Retinal pigment epithelial cell (primary cell): ENCODE measurements around the gene BDKRB2.

ENCODE experiments used
- DNase-seq: peaks from one replicate; pipeline ENCODE4 v3.0.0-alpha.2; 2010; ENCODE audit warnings: low read depth
- H3K4me3 ChIP-seq: 2 replicates; pipeline ENCODE4 v1.5.1; 2011; ENCODE audit warnings: mild to moderate bottlenecking, low read length, control low read depth, moderate library complexity
- CTCF ChIP-seq: conservative IDR thresholded peaks from 2 replicates; pipeline ENCODE4 v1.5.1; 2011; ENCODE audit warnings: low read depth, low read length, control low read depth, inconsistent platforms

The BDKRB2 gene

GRCh38 chr14:96201965-96202364 lies 2.7 kb upstream of the BDKRB2 start:
- TF ChIP-seq CTCF, result no peak
- DNase-seq, result no peak
- H3K4me3 ChIP-seq, result no peak overlapping the region

DNA sequence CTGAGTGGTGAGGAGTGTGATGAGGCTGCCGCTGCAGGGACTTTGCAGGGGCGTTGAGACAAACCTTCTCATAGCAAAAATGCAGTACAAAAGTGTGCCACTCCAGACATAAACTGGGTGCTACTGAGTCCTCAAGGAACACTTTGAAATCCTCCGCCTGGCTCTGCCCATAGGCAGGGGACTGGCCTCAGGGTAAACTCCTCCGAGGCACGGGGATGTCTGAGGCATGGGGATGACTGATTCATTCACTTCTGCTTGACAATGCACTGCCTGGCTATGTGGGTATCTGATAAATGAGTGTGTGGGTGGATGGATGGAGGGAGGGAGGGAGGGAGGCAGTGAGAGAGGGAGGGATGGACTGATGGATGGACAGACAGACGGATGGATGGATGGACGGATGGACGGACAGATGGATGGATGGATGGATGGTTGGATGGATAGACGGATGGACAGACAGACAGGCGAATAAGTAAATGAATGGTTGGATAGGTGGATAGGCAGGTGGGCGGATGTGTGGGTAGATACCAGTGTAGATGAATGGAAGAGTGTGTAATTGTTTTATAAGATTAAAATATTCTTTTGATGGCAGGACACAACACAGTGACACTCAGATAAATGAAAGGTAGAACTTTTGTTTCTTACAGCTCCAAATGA lies 2.1 kb upstream of the BDKRB2 start:
- no peak for TF ChIP-seq CTCF
- H3K4me3 ChIP-seq, result no peak overlapping the region
- DNase-seq, result no peak

DNA sequence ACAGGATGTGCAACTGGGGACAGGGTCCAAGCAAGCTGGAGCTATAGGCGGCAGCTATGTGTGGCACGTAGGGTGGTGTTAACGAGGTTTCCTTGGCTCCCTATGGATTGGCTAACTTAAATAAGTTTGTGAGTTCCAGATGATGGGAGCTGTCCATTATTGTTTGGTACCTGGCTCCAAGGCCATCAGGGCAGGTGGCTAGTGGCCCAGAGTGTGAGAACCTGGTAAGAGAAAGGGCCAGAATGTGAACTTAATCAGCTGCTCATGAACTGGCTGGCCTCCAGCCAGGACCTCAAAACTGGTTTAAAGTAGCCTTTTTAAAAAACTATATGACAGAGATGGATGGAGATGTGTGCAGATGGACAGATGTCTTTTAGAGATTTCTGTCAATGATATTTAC lies 1.5 kb upstream of the BDKRB2 start:
- no peak overlapping the region for H3K4me3 ChIP-seq
- no peak for DNase-seq
- no peak for TF ChIP-seq CTCF

- no peak for TF ChIP-seq CTCF
- DNase-seq, result no peak
- no peak overlapping the region for H3K4me3 ChIP-seq
Observed at GRCh38 chr14:96203635-96204034, 1.0 kb upstream of the BDKRB2 start.

GRCh38 chr14:96205059-96205977 lies 679 bp downstream of the BDKRB2 start:
- DNase-seq, result no peak
- no peak for TF ChIP-seq CTCF

GRCh38 chr14:96205978-96206360 lies 1.3 kb downstream of the BDKRB2 start:
- no peak for TF ChIP-seq CTCF
- no peak overlapping the region for H3K4me3 ChIP-seq
- no peak for DNase-seq

More at GRCh38 chr14:96205059-96205977, 679 bp downstream of the BDKRB2 start:
- H3K4me3 ChIP-seq, result peak overlapping the region; percentile 42

GRCh38 chr14:96206461-96206860 lies 1.8 kb downstream of the BDKRB2 start:
- TF ChIP-seq CTCF, result no peak
- H3K4me3 ChIP-seq, result no peak overlapping the region
- DNase-seq, result no peak
